ENCODE results near the gene PGPEP1. TPM values are rescaled to one million over a fixed set of nuclear protein-coding genes. Genes with fewer than 3 reads are reported as not detected.

PGPEP1 gene
- total RNA-seq, 1 experiment from 2014 or later = 27.9 TPM

DNA sequence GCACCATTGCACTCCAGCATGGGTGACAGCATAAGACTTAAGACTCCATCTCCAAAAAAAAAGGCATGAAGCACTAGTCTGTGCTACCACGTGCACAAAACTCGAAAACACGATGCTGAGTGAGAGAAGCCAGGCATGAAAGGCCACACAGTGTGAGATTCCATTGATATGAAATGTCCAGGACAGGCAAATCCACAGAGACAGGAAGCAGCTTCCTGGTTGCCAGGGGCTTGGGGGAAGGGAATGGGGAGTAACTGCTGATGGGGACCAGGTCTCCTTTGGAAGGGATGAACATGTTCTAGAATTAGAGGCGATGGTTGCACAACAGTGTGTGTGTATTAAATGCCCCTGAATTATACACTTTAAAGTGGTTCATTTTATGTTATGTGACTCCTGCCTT lies 43.1 kb upstream of the PGPEP1 start:
- peaks cover 6% of the 10 kb centered on the region for H3K36me3 Mint-ChIP-seq (ENCODE audit: insufficient read depth, unreplicated experiment)
- H3K27me3 Mint-ChIP-seq (ENCODE audit: unreplicated experiment) = no peaks in the 10 kb centered on the region
- no peak for DNase-seq
- intact Hi-C loops (cut with micrococcal nuclease; ENCODE audit: unreplicated experiment) = no loop called here
- no peak overlapping the region for H3K27ac Mint-ChIP-seq (ENCODE audit: unreplicated experiment)
- H3K4me3 Mint-ChIP-seq (ENCODE audit: low read depth, unreplicated experiment) = no peak overlapping the region
- peaks cover 9% of the 10 kb centered on the region for H3K4me1 Mint-ChIP-seq (ENCODE audit: low read depth, unreplicated experiment)
- no TSS peak for BruUV-seq (replicated peaks)
- H3K9me3 Mint-ChIP-seq (ENCODE audit: low read depth, unreplicated experiment) = no peaks in the 10 kb centered on the region
- no peak for TF ChIP-seq CTCF (IDR thresholded peaks at IDR 0.05; ENCODE audit: unreplicated experiment)
- CTCF ChIA-PET = interaction anchor here (1.0 kb wide), 1 partner anchor 19 kb away, joined by 3 read pairs; no protein-coding TSS in a partner anchor

- H3K9me3 Mint-ChIP-seq (ENCODE audit: low read depth, unreplicated experiment) = no peaks in the 10 kb centered on the region
- H3K4me3 Mint-ChIP-seq (ENCODE audit: low read depth, unreplicated experiment) = no peak overlapping the region
- peaks cover 5% of the 10 kb centered on the region for H3K4me1 Mint-ChIP-seq (ENCODE audit: low read depth, unreplicated experiment)
- intact Hi-C loops (cut with micrococcal nuclease; ENCODE audit: unreplicated experiment) = no loop called here
- BruUV-seq (replicated peaks) = no TSS peak
- H3K27ac Mint-ChIP-seq (ENCODE audit: unreplicated experiment) = no peak overlapping the region
- CTCF ChIA-PET = no interaction called here
- peaks cover 9% of the 10 kb centered on the region for H3K36me3 Mint-ChIP-seq (ENCODE audit: insufficient read depth, unreplicated experiment)
- DNase-seq = no peak
- TF ChIP-seq CTCF (IDR thresholded peaks at IDR 0.05; ENCODE audit: unreplicated experiment) = no peak
- H3K27me3 Mint-ChIP-seq (ENCODE audit: unreplicated experiment) = no peaks in the 10 kb centered on the region
These were observed 41.8 kb upstream of the PGPEP1 start for GRCh38 chr19:18298601-18299000.

DNA sequence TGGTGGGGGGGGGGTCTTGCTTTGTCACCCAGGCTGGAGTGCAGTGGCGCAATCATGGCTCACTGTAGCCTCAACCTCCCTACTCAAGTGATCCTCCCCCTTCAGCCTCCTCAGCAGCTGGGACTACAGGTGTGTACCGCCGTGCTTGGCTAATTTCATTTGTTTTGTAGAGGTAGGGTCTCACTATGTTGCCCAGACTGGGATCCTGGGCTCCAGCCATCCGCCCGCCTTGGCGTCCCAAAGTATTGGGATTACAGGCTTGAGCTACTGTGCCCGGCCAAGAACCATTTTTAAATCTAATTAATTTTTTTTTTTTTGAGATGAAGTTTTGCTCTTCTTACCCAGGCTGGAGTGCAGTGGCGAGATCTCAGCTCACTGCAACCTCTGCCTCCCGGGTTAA lies 40.7 kb upstream of the PGPEP1 start:
- BruUV-seq (replicated peaks) = no TSS peak
- intact Hi-C loops (cut with micrococcal nuclease; ENCODE audit: unreplicated experiment) = no loop called here
- Mint-ChIP-seq H3K4me3 (ENCODE audit: low read depth, unreplicated experiment) (no peak overlapping the region), H3K9me3 (ENCODE audit: low read depth, unreplicated experiment) (no peaks in the 10 kb centered on the region), H3K4me1 (ENCODE audit: low read depth, unreplicated experiment) (peaks cover 10% of the 10 kb centered on the region), H3K27me3 (ENCODE audit: unreplicated experiment) (no peaks in the 10 kb centered on the region), H3K36me3 (ENCODE audit: insufficient read depth, unreplicated experiment) (peaks cover 9% of the 10 kb centered on the region), H3K27ac (ENCODE audit: unreplicated experiment) (no peak overlapping the region)
- TF ChIP-seq CTCF (IDR thresholded peaks at IDR 0.05; ENCODE audit: unreplicated experiment) = no peak
- DNase-seq = no peak
- CTCF ChIA-PET = no interaction called here

DNA sequence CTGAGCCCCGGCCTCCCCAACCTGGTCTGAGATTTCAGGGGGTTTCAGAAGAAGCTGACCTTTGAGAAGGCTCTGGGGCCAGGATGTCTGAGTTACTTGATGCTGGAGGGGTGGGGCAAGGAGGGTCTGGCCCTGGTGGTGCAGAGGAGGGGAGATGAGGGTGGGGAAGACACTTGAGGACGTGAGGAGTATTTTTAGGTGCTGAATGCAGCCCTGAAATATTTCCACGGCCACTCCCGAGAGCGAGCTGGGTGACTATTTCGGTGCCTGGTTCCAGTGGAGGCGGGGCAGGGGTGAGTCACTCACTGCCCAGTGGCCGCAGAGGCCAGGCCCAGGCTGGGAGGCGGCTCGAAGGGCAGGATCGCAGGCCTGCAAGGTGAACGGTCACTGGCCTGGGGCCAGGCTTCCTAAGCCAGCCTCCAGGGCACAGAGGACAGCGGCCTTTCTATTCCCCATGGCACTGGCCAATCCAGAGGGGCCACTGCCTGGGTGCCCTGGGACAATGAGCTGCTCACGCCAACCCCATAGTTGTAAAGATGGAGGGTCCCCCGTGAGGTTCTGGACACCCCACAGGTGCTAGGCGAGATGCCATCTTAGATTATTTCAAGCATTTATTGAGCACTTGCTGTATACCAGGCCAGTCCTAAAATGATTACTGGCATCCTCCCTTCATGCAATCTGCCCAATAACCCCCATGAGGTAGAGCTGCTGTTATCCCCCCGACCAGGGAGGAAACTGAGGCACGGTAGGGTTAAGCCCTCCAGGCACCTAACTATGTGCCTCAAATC lies 39.3 kb upstream of the PGPEP1 start:
- CTCF ChIA-PET = no interaction called here
- TF ChIP-seq CTCF (IDR thresholded peaks at IDR 0.05; ENCODE audit: unreplicated experiment) = no peak
- peak; percentile 67 for DNase-seq
- H3K9me3 Mint-ChIP-seq (ENCODE audit: low read depth, unreplicated experiment) = no peaks in the 10 kb centered on the region
- H3K4me3 Mint-ChIP-seq (ENCODE audit: low read depth, unreplicated experiment) = no peak overlapping the region
- no peak overlapping the region for H3K27ac Mint-ChIP-seq (ENCODE audit: unreplicated experiment)
- H3K36me3 Mint-ChIP-seq (ENCODE audit: insufficient read depth, unreplicated experiment) = peaks cover 20% of the 10 kb centered on the region
- H3K27me3 Mint-ChIP-seq (ENCODE audit: unreplicated experiment) = no peaks in the 10 kb centered on the region
- BruUV-seq (replicated peaks) = no TSS peak
- peaks cover 10% of the 10 kb centered on the region for H3K4me1 Mint-ChIP-seq (ENCODE audit: low read depth, unreplicated experiment)
- intact Hi-C loops (cut with micrococcal nuclease; ENCODE audit: unreplicated experiment) = no loop called here
